KG1 (cell line): ENCODE data around the gene REN.

Experiments used
- DNase-seq: peaks from one replicate; lab custom pipeline; 2025; lab: John Stamatoyannopoulos, UW

The REN gene

GRCh38 chr1:204107892-204108291, 58.2 kb downstream of the REN start:
- no peak for DNase-seq

DNA sequence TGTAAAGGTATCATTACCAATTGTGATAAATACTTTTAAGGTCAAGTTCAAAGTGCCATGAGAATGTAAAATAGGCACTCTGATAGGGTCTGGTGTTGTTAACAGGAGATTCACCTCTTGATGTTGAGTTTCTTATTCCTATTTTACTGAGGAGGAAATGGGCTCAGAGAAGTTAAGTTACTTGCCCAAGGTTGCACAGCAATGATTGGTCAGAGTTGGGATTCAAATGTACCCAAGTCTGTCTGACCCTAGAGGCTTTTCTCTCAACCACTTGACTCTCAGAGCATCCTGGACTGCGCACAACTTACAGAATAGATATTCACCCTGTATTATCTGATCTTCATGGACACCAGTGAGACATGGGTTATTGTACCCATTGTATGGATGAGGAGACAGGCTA, 59.3 kb downstream of the REN start:
- no peak for DNase-seq

GRCh38 chr1:204105131-204105515, 61.0 kb downstream of the REN start:
- no peak for DNase-seq
